Activated CD4-positive, alpha-beta memory T cell treated with anti-CD3 and anti-CD28 coated beads for 36 hours (primary cell): ENCODE data around the gene HOXC9. TPM values are rescaled to one million over a fixed set of nuclear protein-coding genes. Genes with fewer than 3 reads are reported as not detected.

Experiments
- CTCF ChIA-PET: fragments of 350-600 bp; sonication (Branson Sonifier 250); formaldehyde crosslinking; loops from one replicate; lab custom pipeline; 2021; ENCODE audit warnings: antibody characterized with exemption, inconsistent platforms; lab: Charles Lee
- POLR2A ChIA-PET: fragments of 350-600 bp; sonication (Branson Sonifier 250); formaldehyde crosslinking; loops from one replicate; lab custom pipeline; 2021; ENCODE audit warnings: antibody characterized with exemption; lab: Charles Lee
- DNase-seq: peaks from one replicate; pipeline ENCODE4 v3.0.0-alpha.2; 2020
- H3K27ac Mint-ChIP-seq: one replicate; pipeline ENCODE4 v1.8.0; 2021; ENCODE audit warnings: mixed read lengths
- H3K27me3 Mint-ChIP-seq: one replicate; pipeline ENCODE4 v1.8.0; 2021; ENCODE audit warnings: mixed read lengths
- H3K36me3 Mint-ChIP-seq: one replicate; pipeline ENCODE4 v1.8.0; 2021; ENCODE audit warnings: mixed read lengths
- H3K4me1 Mint-ChIP-seq: one replicate; pipeline ENCODE4 v1.8.0; 2021; ENCODE audit warnings: low read depth, mixed read lengths
- H3K4me3 Mint-ChIP-seq: one replicate; pipeline ENCODE4 v1.8.0; 2021; ENCODE audit warnings: mild to moderate bottlenecking, mixed read lengths
- H3K9me3 Mint-ChIP-seq: one replicate; pipeline ENCODE4 v1.8.0; 2021; ENCODE audit warnings: mixed read lengths
- intact Hi-C: fragments of 100-400 bp; cut with micrococcal nuclease; formaldehyde crosslinking; loops from one replicate; pipeline ENCODE4 v1.15.1; 2023
- total RNA-seq, 2 experiments: library from RNA; stranded (reverse); gene quantifications; one replicate each; pipeline ENCODE4 v1.2.3, GENCODE V29; 2021

The HOXC9 gene
- total RNA-seq, 2 experiments from 2014 or later: not detected

DNA sequence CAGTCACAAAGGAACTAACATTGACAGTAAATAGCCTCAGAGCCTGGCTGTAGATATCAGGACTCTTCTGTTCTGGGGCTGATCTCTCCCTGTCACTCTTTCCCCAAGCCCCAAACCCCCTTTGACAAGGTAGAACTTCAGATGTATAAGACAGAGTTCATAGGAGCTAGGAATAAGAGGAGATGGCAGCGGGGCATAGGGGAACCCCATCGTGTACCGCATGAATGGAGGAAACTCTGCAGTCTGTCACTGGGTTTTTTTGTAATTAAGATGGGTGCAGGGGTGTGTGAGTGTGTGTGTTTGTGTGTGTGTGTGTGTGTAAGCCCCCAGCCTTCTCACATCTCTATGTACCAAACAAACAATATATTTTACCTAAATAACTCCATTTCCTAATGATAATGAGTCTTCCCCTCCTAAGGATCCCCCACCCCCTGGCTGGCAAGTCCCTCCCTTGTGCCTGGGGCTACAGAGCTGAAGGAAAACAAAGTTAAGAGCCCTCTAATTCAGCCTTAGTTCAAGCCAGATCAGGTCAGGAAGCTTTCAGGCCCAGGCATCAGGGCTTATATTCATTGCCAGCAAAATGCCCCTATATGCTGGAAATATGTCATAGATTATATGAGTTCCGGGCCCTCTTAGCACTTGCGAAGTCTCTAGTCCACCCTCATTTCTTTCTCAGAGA is 44.6 kb downstream of the HOXC9 start:
- POLR2A ChIA-PET: no interaction called here
- no peak overlapping the region for H3K4me3 Mint-ChIP-seq

DNA sequence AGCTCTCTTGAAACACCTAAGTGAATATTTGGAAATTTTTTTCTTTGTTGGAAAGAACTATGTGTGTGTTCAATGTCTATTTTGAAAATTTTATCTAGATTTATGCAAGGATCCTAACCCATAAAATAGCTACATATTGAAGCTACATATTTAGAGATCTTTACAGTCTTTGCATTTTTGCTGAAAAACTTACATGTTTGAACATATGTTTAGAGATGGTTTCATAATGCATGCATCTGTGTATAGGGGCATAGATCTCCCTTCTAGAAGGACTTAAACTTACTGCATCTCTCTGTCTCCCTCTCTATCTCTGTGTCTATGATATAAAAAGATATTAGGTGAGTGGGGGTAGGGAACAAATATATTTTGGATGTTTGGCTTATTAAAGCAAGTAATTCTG is 45.4 kb downstream of the HOXC9 start:
- H3K36me3 Mint-ChIP-seq: no peaks in the 10 kb centered on the region
- intact Hi-C loops: no loop called here
- ChIA-PET POLR2A (no interaction called here), CTCF (interaction anchor here (0.9 to 1.5 kb wide), 4 partner anchors 11 to 160 kb away, joined by 3 to 5 read pairs (median 3); no protein-coding TSS in a partner anchor)
- H3K4me3 Mint-ChIP-seq: no peak overlapping the region
- no peaks in the 10 kb centered on the region for H3K9me3 Mint-ChIP-seq
- no peak for DNase-seq
- H3K27ac Mint-ChIP-seq: no peak overlapping the region
- peaks cover 4% of the 10 kb centered on the region for H3K4me1 Mint-ChIP-seq
- H3K27me3 Mint-ChIP-seq: peaks cover 82% of the 10 kb centered on the region

More for the DNA sequence above, 44.6 kb downstream of the HOXC9 start:
- Mint-ChIP-seq H3K27me3 (peaks cover 81% of the 10 kb centered on the region), H3K36me3 (no peaks in the 10 kb centered on the region), H3K4me1 (no peaks in the 10 kb centered on the region), H3K27ac (no peak overlapping the region), H3K9me3 (no peaks in the 10 kb centered on the region)
- no peak for DNase-seq
- CTCF ChIA-PET: interaction anchor here (0.6 to 1.8 kb wide), 4 partner anchors 10 to 157 kb away, joined by 3 to 5 read pairs (median 4); no protein-coding TSS in a partner anchor
- intact Hi-C loops: no loop called here

DNA sequence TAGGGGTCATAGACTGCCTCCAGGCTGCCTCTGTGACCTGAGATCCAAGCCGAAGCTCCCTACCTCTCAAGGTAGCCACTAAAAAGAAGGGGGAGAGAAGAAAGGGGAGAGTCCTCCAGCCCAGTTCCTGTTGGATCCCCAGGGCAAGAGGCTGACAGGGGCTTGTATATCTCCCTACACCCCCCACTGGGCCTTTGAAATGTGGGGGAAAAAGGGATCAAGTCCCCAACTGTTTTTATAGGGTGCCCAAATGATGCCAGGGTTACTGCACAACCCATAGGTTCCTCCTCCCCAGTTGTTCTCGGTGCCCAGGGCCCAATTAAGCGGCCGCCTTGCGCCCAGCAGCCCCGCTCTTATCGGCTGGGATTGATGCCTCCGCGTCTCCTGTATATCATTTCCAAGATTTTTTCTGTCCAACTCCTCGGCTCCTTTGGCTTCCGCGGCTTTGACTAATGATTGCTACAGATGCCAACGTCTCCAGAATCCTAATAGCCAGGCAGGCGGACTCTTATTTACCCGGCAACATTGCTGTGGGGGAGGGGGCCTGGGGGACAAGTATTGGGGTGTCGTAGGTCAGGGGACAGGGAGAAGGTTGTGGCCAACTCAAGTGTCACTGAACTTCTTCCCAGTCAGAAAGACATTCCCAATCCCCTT is 46.0 kb downstream of the HOXC9 start:
- Mint-ChIP-seq H3K27ac (no peak overlapping the region), H3K9me3 (no peaks in the 10 kb centered on the region), H3K4me1 (peaks cover 4% of the 10 kb centered on the region), H3K27me3 (peaks cover 83% of the 10 kb centered on the region), H3K36me3 (no peaks in the 10 kb centered on the region), H3K4me3 (no peak overlapping the region)
- ChIA-PET CTCF (interaction anchor here (0.9 to 1.5 kb wide), 3 partner anchors 29 to 160 kb away, joined by 3 read pairs; no protein-coding TSS in a partner anchor), POLR2A (no interaction called here)
- DNase-seq: no peak
- intact Hi-C loops: no loop called here

DNA sequence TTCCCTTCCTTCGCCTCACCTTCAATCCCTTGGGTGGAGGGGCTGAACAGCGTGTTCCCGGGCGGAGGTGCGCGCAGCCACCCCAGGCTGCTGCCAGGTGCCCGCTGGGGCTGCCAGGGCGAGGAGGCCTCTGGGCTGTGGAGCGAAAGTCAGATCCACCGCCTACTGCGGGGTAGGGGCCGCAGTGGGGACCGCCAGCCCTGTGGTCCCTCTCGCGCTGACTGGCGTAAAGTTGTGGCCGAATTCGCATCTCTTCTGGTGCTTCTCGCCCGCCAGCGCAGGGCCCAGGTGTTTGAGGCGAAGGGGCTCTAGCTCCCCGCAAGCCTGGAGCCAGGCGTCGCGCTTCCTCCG is 46.8 kb downstream of the HOXC9 start:
- ChIA-PET CTCF (interaction anchor here (0.6 kb wide), 1 partner anchor 90 kb away, joined by 3 read pairs; no protein-coding TSS in a partner anchor), POLR2A (no interaction called here)
- H3K36me3 Mint-ChIP-seq: no peaks in the 10 kb centered on the region
- no peak overlapping the region for H3K4me3 Mint-ChIP-seq
- H3K4me1 Mint-ChIP-seq: peaks cover 5% of the 10 kb centered on the region
- no peak for DNase-seq
- intact Hi-C loops: no loop called here
- H3K9me3 Mint-ChIP-seq: no peaks in the 10 kb centered on the region
- H3K27ac Mint-ChIP-seq: no peak overlapping the region
- H3K27me3 Mint-ChIP-seq: peaks cover 85% of the 10 kb centered on the region

DNA sequence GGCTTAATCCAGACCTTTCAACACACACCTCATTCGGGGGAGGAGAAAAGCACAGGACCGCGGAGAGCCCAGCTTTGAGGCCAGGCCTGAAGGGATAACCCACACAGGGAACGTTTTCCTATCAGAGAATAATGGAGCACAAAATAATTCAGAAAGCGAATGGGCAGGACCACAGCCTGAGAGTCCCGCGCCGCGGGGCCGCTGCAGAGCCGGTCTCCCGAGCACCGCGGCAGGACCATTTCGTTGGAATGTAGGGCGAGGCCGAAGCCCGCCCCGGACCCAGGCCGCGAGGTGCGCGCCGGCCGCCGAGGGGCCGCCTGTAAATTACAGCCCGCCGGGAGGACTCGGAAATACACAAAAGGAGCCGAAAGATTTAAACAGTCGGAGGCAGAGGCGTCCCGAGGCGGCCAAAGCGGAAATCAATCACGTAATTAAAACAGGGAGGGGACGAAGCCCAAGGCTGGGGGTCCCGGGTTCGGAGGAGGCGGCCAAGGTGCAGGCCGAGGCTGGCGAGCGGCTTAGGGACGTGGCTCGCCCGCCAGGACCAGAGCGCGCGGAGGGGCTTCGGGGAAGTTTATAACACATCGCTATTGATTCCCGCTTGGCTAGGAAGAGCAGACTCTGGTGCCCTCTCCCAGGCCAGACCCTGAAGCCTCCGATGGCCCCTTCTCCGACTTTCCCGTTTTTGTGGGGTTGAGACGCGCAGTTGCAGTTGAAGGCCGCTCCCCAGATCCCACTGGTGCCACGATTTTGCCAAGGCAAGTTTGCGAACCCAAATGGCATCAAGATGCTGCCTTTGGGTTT is 47.4 kb downstream of the HOXC9 start:
- H3K27me3 Mint-ChIP-seq: peaks cover 87% of the 10 kb centered on the region
- intact Hi-C loops: no loop called here
- DNase-seq: no peak
- no peaks in the 10 kb centered on the region for H3K9me3 Mint-ChIP-seq
- H3K27ac Mint-ChIP-seq: no peak overlapping the region
- H3K36me3 Mint-ChIP-seq: no peaks in the 10 kb centered on the region
- CTCF ChIA-PET: interaction anchor here (0.6 to 1.4 kb wide), 2 partner anchors 15 to 89 kb away, joined by 3 read pairs; no protein-coding TSS in a partner anchor
- H3K4me3 Mint-ChIP-seq: no peak overlapping the region
- peaks cover 10% of the 10 kb centered on the region for H3K4me1 Mint-ChIP-seq
- POLR2A ChIA-PET: no interaction called here

DNA sequence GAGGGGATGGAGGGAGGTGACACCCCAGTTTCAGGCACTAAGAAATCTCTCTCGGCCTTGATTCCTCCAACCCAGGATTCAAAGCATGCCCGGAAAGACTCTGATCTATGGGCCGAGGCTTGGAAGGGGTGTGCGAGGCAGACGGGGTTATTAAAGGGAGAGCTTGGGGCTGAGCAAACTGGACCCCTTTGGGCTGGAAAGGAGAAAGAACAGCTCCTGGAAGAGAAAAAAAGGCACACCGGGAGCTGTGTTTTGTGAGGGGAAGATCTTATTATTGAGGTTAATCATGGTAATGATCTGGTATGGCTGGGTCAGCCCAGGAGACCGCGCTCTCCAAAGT is 48.0 kb downstream of the HOXC9 start:
- ChIA-PET CTCF (interaction anchor here (1.4 kb wide), 1 partner anchor 16 kb away, joined by 3 read pairs; no protein-coding TSS in a partner anchor), POLR2A (no interaction called here)
- intact Hi-C loops: no loop called here
- Mint-ChIP-seq H3K27ac (no peak overlapping the region), H3K4me1 (peaks cover 15% of the 10 kb centered on the region), H3K9me3 (no peaks in the 10 kb centered on the region), H3K27me3 (peaks cover 86% of the 10 kb centered on the region), H3K36me3 (no peaks in the 10 kb centered on the region), H3K4me3 (no peak overlapping the region)
- DNase-seq: no peak

DNA sequence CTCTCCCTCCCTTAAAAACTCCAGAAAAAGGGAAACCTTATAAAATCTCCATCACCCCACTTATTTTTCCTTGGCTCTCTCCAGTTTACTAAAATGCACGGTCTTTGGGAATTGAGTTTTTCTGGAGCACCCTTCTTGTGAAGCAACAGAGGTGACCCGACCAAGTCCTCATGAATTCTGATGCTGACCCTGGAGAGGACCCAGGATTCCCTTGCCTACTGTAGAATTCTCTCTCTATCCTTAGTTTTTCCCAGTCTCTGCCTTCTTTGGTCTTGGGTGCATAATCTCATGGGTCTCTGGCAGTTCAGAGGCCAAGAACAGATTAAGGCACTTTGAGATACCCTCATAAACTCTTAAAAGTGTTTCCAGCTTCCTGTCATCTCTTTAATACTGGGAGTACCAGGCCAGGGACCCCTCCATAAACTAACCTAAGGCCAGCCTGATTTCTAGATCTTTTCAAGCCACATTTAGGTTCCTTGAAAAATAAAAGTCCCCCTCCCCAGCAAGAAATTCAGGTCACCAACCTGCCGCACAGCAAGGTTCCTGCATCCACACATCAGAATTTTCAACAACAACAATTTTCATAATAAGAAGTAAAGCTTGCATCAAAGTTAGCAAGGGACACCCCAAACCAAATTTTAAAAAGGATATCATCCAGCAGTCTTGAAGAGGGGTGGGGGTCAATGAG is 48.6 kb downstream of the HOXC9 start:
- Mint-ChIP-seq H3K4me1 (peaks cover 18% of the 10 kb centered on the region), H3K27me3 (peaks cover 87% of the 10 kb centered on the region), H3K36me3 (no peaks in the 10 kb centered on the region), H3K27ac (no peak overlapping the region), H3K9me3 (no peaks in the 10 kb centered on the region), H3K4me3 (no peak overlapping the region)
- CTCF ChIA-PET: interaction anchor here (1.4 kb wide), 1 partner anchor 16 kb away, joined by 3 read pairs; no protein-coding TSS in a partner anchor
- intact Hi-C loops: no loop called here
- no peak for DNase-seq
- POLR2A ChIA-PET: no interaction called here

DNA sequence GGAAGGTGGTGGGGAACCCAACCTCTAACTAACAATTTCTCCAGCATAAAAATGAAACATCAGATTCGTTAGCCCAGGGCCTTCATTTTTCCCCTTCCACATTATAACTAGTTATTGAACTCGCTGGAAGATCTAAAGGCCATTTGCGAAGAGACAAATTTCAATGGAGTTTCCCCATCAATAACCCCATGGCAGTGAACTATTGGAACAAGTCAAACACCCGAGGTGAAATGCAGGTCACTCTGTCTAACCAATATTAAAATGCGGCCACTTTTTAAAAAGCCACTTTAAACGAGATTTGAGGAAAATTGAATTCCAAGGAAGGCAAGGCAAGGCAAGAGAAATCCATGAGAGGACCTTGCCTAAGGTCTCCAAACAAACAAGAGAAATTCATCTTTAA is 49.1 kb downstream of the HOXC9 start:
- H3K4me1 Mint-ChIP-seq: peaks cover 23% of the 10 kb centered on the region
- H3K27ac Mint-ChIP-seq: no peak overlapping the region
- H3K36me3 Mint-ChIP-seq: no peaks in the 10 kb centered on the region
- intact Hi-C loops: no loop called here
- peaks cover 87% of the 10 kb centered on the region for H3K27me3 Mint-ChIP-seq
- no peak for DNase-seq
- no peaks in the 10 kb centered on the region for H3K9me3 Mint-ChIP-seq
- no peak overlapping the region for H3K4me3 Mint-ChIP-seq
- CTCF ChIA-PET: no interaction called here
- POLR2A ChIA-PET: no interaction called here

DNA sequence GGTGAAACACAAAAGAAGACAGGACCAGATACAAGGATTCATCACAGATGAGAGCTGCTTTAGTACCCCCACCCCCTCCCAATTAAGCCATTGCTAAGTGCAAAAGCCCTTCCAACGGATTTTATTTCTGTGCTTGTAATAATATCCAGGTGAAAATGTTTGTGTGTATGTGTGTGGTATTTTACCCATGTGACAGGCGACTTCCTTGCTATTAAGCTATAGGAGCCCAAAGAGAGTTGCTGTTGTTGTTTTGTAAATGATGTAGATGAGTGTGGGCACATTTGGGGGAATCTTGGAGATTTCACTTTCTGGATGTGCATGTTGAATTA is 50.5 kb downstream of the HOXC9 start:
- no peaks in the 10 kb centered on the region for H3K36me3 Mint-ChIP-seq
- no peak for DNase-seq
- no peak overlapping the region for H3K27ac Mint-ChIP-seq
- peaks cover 28% of the 10 kb centered on the region for H3K4me1 Mint-ChIP-seq
- CTCF ChIA-PET: interaction anchor here (0.6 to 4.0 kb wide), 4 partner anchors 18 to 330 kb away, joined by 3 to 18 read pairs (median 4); no protein-coding TSS in a partner anchor
- H3K9me3 Mint-ChIP-seq: no peaks in the 10 kb centered on the region
- POLR2A ChIA-PET: no interaction called here
- H3K4me3 Mint-ChIP-seq: no peak overlapping the region
- peaks cover 83% of the 10 kb centered on the region for H3K27me3 Mint-ChIP-seq
- intact Hi-C loops: loop anchor here (5.0 kb wide), 2 partner anchors 58 to 98 kb away; partner anchors contain the start of gene HOXC12

DNA sequence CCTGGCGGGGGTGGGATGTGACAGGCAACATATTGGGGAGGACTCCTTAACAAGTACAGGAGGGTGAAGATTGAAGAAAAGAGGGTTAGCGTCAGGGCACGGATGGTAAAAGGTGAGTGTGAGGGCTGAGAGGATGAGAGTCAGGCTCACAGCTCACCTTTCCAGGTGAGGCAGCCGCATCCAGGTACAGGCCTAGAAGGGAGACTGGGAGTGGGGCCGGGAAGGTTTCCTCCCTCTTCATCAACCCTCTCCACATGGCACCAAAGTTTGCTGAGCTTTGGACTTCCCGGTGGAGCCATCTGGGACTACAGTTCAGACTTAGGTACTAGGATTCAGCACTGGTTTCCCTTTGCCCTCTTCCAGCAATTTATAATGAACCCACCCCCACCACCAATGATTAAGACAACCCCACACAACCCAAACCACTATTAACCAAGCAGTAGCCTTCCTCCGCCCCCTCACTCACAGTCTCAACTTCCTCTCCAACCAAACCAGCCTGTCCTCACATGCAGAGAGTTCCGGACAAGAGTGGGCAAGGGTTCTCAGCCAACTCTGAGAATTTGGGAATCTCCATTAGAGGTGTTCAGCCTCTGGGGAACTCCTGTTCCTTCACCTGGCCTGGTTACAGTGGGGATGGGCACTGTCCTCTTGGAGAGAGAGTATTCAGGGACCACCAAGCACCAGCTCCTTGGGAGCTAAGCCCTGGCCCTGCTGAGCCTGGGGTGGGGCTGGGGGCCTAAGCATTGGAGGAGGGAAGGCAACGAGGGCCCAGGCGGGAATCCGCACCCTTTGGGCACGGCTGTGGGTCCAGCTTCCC is 51.3 kb downstream of the HOXC9 start:
- H3K9me3 Mint-ChIP-seq: no peaks in the 10 kb centered on the region
- H3K4me1 Mint-ChIP-seq: peaks cover 28% of the 10 kb centered on the region
- no peaks in the 10 kb centered on the region for H3K36me3 Mint-ChIP-seq
- no peak for DNase-seq
- no peak overlapping the region for H3K27ac Mint-ChIP-seq
- intact Hi-C loops: loop anchor here (5.0 kb wide), 2 partner anchors 59 to 99 kb away; partner anchors contain the start of gene HOXC12
- ChIA-PET POLR2A (no interaction called here), CTCF (interaction anchor here (0.6 to 4.0 kb wide), 6 partner anchors 19 to 329 kb away, joined by 3 to 18 read pairs (median 4); partner anchors contain the start of gene HOXC10)
- no peak overlapping the region for H3K4me3 Mint-ChIP-seq
- peaks cover 81% of the 10 kb centered on the region for H3K27me3 Mint-ChIP-seq
